HEK293 (cell line): ENCODE results near the gene ESR1.

Source experiments
- ZNF24 ChIP-seq: fragments of 450-650 bp; formaldehyde crosslinking; IDR thresholded peaks from 2 replicates; pipeline ENCODE4 v1.5.1; 2016; ENCODE audit warnings: missing biosample characterization, missing genetic modification characterization
- ZNF558 ChIP-seq: fragments of 450-650 bp; formaldehyde crosslinking; IDR thresholded peaks from 2 replicates; pipeline ENCODE4 v1.5.1; 2016; ENCODE audit warnings: missing biosample characterization, missing genetic modification characterization
- ZNF670 ChIP-seq: fragments of 450-650 bp; formaldehyde crosslinking; IDR thresholded peaks from 2 replicates; pipeline ENCODE4 v1.5.1; 2016; ENCODE audit warnings: missing biosample characterization, missing genetic modification characterization, low read depth
- TF ChIP-seq, protein P1 (sequence below): fragments of 450-650 bp; formaldehyde crosslinking; IDR thresholded peaks from 2 replicates; pipeline ENCODE4 v1.5.1; 2016; ENCODE audit warnings: missing biosample characterization, missing genetic modification characterization
- TF ChIP-seq, protein P2 (sequence below): fragments of 450-650 bp; formaldehyde crosslinking; IDR thresholded peaks from 2 replicates; pipeline ENCODE4 v1.5.1; 2016; ENCODE audit warnings: missing biosample characterization, missing genetic modification characterization

DNA sequence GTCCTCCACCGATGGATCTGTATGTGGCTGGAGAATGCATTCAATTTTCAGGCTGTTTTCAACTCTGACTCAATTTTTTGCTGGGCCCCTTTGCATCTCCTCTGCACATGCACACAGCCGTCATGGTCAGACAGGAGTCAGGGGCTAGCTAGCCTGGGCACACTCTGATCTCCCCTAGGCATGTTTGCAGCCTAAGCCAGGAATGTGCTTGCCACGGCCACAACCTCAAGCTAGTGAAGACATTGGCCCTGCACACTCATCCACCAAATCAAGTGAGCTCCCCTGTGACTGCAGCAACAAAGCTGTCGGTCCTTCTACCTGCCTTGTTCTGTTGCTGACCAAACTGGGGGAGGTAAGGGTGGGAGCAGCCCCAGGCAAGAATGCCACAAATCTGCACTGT lies 300.5 kb downstream of the ESR1 start:
- TF ChIP-seq, protein P1, sequence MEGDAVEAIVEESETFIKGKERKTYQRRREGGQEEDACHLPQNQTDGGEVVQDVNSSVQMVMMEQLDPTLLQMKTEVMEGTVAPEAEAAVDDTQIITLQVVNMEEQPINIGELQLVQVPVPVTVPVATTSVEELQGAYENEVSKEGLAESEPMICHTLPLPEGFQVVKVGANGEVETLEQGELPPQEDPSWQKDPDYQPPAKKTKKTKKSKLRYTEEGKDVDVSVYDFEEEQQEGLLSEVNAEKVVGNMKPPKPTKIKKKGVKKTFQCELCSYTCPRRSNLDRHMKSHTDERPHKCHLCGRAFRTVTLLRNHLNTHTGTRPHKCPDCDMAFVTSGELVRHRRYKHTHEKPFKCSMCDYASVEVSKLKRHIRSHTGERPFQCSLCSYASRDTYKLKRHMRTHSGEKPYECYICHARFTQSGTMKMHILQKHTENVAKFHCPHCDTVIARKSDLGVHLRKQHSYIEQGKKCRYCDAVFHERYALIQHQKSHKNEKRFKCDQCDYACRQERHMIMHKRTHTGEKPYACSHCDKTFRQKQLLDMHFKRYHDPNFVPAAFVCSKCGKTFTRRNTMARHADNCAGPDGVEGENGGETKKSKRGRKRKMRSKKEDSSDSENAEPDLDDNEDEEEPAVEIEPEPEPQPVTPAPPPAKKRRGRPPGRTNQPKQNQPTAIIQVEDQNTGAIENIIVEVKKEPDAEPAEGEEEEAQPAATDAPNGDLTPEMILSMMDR (tag by site-specific recombination), result no peak
- TF ChIP-seq ZNF24 (tag by site-specific recombination) (no peak), ZNF670 (tag by site-specific recombination) (no peak), ZNF558 (tag by site-specific recombination) (no peak)
- TF ChIP-seq, protein P2, sequence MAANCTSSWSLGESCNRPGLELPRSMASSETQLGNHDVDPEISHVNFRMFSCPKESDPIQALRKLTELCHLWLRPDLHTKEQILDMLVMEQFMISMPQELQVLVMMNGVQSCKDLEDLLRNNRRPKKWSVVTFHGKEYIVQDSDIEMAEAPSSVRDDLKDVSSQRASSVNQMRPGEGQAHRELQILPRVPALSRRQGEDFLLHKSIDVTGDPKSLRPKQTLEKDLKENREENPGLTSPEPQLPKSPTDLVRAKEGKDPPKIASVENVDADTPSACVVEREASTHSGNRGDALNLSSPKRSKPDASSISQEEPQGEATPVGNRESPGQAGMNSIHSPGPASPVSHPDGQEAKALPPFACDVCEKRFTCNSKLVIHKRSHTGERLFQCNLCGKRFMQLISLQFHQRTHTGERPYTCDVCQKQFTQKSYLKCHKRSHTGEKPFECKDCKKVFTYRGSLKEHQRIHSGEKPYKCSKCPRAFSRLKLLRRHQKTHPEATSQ (tag by site-specific recombination), result no peak
